ENCODE data around the gene VPS33B.

Gene VPS33B

GRCh38 chr15:90979582-90979981 lies 42.8 kb downstream of the VPS33B start:
- H3K36me3 ChIP-seq (ENCODE audit: control insufficient read depth in 2 of 2, insufficient read depth in 1 of 2, low read length in 2 of 2), result peaks cover 96 to 99% of the 10 kb centered on the region in 2 experiments
- CTCF ChIA-PET, result interaction anchor here (0.6 to 6.6 kb wide), 7 partner anchors 8 to 292 kb away, joined by 3 to 43 read pairs (median 4); partner anchors contain the start of gene RCCD1

GRCh38 chr15:90974216-90974615 lies 48.2 kb downstream of the VPS33B start:
- TF ChIP-seq PRDM4 (tag by site-specific recombination; IDR thresholded peaks at IDR 0.05), result no peak
- Histone ChIP-seq H3K36me3 (ENCODE audit: control insufficient read depth in 2 of 2, insufficient read depth in 1 of 2, low read length in 2 of 2) (peaks cover 94 to 100% of the 10 kb centered on the region in 2 experiments), H3K4me3 (ENCODE audit: low read depth, low read length) (no peak overlapping the region), H3K9me3 (ENCODE audit: control insufficient read depth, insufficient read depth, low read depth, low read length) (no peaks in the 10 kb centered on the region), H3K27ac (ENCODE audit: extremely low read depth, low read depth, low read length) (no peak overlapping the region), H3K4me1 (ENCODE audit: control insufficient read depth, insufficient read depth, low read length) (no peaks in the 10 kb centered on the region)
- ChIA-PET POLR2A (no interaction called here), CTCF (interaction anchor here (0.8 kb wide), 1 partner anchor 18 kb away, joined by 3 read pairs; no protein-coding TSS in a partner anchor)

More at GRCh38 chr15:90979582-90979981, 42.8 kb downstream of the VPS33B start:
- POLR2A ChIA-PET, result interaction anchor here (0.7 to 1.5 kb wide), 3 partner anchors 9 to 17 kb away, joined by 3 to 6 read pairs (median 3); no protein-coding TSS in a partner anchor
- H3K9me3 ChIP-seq (ENCODE audit: control insufficient read depth, insufficient read depth, low read depth, low read length), result no peaks in the 10 kb centered on the region
- H3K4me1 ChIP-seq (ENCODE audit: control insufficient read depth, insufficient read depth, low read length), result no peaks in the 10 kb centered on the region
- TF ChIP-seq SETDB1 (IDR thresholded peaks at IDR 0.05; ENCODE audit: insufficient read length, low read length), result no peak
- no peak for TF ChIP-seq ZNF518A (tag by site-specific recombination; conservative IDR thresholded peaks at IDR 0.05; ENCODE audit: low read depth)
- TF ChIP-seq ZNF354C (tag by site-specific recombination; IDR thresholded peaks at IDR 0.05; ENCODE audit: borderline replicate concordance, low read depth), result no peak
- TF ChIP-seq ZNF621 (tag by site-specific recombination; IDR thresholded peaks at IDR 0.05), result no peak
- TF ChIP-seq ZNF112 (tag by site-specific recombination; IDR thresholded peaks at IDR 0.05), result no peak
- TF ChIP-seq ZNF211 (tag by site-specific recombination; IDR thresholded peaks at IDR 0.05; ENCODE audit: low read depth), result no peak
- TF ChIP-seq ZNF169 (tag by site-specific recombination; IDR thresholded peaks at IDR 0.05), result no peak
- no peak for TF ChIP-seq ZNF585B (tag by site-specific recombination; IDR thresholded peaks at IDR 0.05)
- no peak for TF ChIP-seq REPIN1 (tag by site-specific recombination; IDR thresholded peaks at IDR 0.05; ENCODE audit: low read depth)
- no peak for TF ChIP-seq ZBTB44 (tag by site-specific recombination; IDR thresholded peaks at IDR 0.05)
- TF ChIP-seq SP7 (tag by site-specific recombination; IDR thresholded peaks at IDR 0.05), result no peak
- no peak for TF ChIP-seq ZNF513 (tag by site-specific recombination; IDR thresholded peaks at IDR 0.05)
- no peak for TF ChIP-seq ZBTB8A (tag by site-specific recombination; IDR thresholded peaks at IDR 0.05)
- H3K27ac ChIP-seq (ENCODE audit: extremely low read depth, low read depth, low read length), result no peak overlapping the region
- H3K4me3 ChIP-seq (ENCODE audit: low read depth, low read length), result no peak overlapping the region
